Activated effector memory CD4-positive, alpha-beta T cell treated with Interleukin-2 at 50 U/mL for 16 hours (primary cell): Measurements from ENCODE around the gene GCA.

ENCODE experiments used
- DNase-seq: peaks from one replicate; pipeline ENCODE4 v3.0.0-alpha.2; 2020

The GCA gene, protein sequence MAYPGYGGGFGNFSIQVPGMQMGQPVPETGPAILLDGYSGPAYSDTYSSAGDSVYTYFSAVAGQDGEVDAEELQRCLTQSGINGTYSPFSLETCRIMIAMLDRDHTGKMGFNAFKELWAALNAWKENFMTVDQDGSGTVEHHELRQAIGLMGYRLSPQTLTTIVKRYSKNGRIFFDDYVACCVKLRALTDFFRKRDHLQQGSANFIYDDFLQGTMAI

DNA sequence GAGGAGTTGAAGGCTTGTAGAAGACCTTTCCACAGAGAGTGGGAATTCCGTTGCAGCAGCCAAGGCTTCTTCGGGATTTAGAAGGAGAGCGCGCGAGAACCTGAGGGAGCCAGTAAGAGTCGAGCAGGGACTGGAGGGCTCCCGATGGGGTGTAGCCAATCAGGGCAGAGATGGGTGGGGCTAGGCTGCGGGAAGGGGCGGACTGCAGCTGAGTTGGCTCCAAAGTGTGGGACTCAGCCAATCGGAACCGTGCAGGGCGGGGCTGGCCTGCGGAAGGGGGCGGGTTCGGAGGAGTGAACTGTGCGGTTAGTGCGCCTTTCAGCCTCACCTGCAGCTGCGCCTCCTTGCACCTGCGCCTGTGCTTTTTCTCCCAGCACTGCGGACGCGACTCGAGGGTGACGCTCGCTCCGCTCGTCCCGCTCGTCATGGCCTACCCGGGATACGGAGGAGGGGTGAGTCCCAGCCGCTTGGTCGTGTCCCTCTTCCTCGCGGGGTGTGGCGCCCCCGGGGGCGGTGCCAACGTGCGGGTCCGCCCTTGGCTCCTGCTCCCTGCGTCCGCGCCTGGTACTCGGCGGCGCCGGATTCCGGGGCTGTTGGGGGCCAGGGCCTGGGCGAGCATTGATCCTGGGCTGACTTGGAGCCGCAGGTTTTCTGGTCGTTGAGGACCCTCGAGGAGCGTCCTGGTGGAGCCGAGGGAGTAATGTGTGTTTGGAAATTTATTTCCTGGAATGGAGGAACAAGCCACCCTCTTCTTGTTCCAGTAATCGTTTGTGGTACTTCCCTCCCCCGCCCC, at the start of gene GCA:
GCA (plus strand) TSS at position 309 of the 793 bp plus-strand sequence; CDS start at position 426, 117 bp downstream.
- peak; percentile 99 for DNase-seq

DNA sequence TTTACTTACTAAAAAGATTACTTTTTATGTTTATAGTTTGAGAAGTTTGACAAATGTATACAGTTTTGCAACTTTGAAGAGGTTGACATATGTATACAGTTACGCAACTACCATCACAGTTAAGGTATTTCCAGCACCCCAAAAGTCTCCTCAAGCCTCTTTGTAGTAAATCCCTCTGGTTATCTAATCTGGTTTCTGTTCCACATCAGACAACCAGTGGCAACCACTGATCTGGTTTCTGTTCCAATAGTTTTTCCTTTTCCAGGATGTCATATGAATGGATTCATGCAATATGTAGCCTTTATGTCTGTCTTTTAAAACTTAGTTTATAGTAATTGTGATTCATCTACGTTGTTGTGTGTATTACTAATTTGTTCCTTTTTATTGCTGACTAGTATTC, 48.9 kb upstream of the GCA start:
- no peak for DNase-seq

DNA sequence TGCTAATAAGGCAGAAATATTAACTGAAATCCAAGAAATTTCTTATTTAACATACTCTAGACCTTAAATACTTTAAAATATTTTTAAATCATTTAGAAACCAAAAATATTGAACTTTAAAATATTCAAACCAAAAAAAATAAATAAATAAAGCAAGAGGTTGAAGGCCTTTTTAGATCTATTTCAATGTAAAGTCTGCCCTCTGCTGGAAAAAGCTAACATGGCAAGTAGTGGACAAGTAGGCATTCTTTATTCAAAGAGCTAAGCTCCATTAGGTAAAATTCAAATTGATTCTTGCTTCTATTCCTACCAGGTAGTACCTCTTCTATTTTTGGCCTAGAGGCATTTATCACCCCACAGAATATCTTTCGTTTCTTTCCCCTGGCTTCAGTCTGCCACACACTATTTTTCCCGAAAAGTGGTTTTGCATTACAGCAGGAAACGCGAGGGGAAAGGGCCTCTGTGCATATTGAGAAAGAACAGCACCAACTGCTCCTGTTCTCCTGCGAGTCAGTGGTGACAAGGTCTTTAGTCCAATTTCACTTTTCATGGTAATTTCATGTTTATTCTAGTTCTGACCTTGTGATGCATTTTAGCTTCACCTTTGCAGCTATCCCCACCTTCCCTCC, 45.9 kb upstream of the GCA start:
- no peak for DNase-seq

DNA sequence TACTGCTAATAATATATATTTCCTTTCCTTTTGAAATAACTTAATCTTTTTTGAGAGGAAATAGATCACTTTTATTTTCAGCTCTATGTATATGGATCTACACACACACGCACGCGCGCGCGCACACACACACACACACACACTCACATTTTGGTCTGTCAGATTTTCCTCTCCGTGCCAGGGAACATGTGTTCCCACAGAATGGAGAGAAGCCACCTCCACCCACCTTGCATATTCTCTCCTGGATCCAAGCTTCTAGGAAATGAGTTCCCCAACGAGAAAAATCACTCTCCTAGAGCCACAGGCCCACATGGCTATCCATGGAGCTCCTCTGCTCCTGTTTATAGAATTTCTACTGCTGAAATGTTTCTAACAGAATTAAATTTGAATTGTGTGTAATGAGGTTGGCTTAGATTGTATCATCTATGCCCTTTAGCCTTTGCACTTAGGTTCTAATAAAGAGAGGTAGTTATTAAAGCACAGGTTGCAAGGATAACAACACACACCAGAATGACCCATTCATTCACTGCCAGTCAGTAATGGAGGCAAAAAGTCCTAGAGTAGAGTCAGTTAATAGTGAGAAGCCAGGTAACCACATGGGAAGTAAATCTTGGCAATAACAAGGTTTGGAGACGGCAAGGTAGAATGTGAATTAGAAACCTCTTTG, 45.1 kb upstream of the GCA start:
- no peak for DNase-seq

DNA sequence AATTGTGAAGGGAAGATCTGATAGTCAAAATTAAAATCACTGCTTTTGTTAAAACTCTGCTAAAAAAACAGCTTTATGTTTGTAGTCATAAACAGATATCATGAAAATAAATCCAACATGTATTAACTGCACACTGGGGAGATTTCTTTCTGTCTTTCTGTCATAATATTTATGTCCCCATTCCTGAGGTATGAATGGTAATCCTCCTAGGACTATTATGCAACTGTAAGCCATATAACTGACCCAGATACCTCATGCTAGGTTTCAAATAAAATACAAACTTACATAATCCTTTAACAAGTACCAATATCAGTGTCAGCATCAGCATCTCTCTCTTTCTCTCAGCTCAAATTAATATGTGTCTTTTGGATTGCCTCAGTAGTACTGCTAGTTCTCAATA, 43.7 kb upstream of the GCA start:
- no peak for DNase-seq

DNA sequence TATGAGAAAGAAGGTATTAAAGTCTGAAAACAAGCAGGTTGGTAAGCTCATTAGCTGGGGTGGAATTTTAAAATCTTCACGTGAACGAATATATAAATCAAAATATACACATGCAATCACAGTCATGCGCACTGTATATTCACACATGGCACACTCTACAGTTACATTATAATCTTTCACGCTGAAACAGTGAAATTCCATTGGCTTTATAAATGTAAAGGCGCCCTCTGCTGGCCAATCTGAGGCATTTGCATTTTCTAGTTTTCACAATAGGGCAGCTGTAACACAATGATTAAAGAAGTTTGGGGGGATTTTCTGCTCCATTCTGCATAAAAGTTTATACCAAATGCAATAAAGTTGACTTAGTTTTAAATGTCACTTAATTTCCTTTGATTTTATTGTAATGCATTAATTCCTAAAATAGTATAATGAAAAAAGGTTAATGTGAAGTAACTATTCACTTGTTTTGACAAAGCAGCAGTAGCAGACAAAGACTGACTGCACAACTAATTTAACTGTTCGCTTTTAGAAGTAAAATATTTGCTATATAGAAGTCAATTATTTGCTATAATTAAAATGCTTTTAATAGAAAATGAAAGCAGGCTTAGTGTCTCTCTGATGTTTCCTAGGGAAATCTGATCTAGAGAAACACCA, 42.7 kb upstream of the GCA start:
- peak; percentile 16 for DNase-seq

DNA sequence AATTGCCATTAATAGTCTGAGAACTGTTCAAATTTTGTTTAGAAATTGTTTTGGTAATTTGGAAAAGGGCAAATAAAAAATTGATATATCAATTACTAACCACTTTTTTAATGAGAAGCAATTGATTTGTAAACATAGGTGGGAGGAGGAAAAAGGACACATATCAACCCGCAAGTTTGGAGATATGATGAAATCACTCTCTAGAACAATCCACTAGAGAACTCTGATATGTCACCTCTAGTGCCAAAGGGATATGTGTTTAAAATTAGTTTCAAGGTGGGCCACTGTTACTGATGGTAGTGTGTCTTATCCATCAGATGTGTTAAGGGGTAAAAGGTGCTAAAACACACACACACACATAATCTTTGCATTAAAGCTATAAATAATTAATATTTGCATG, 42.1 kb upstream of the GCA start:
- no peak for DNase-seq

DNA sequence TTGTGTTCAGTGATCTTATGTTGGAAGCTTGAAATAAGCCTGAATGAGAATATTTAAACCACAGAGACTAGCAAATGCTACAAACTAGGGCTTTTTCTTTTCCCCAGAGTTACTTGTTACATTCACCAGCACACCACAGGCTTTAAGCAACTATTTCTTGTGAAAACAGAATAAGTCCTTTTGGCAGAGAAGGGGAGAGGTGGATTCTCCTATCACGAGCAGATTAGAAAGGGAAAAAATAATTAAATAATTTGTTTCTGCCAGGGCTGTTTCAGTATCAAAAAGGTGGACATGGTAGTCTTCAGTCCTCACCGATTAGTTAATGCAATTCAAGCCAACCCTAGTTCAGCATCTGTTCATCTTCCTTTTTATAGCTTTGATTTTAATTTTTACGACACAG, 38.0 kb upstream of the GCA start:
- no peak for DNase-seq

DNA sequence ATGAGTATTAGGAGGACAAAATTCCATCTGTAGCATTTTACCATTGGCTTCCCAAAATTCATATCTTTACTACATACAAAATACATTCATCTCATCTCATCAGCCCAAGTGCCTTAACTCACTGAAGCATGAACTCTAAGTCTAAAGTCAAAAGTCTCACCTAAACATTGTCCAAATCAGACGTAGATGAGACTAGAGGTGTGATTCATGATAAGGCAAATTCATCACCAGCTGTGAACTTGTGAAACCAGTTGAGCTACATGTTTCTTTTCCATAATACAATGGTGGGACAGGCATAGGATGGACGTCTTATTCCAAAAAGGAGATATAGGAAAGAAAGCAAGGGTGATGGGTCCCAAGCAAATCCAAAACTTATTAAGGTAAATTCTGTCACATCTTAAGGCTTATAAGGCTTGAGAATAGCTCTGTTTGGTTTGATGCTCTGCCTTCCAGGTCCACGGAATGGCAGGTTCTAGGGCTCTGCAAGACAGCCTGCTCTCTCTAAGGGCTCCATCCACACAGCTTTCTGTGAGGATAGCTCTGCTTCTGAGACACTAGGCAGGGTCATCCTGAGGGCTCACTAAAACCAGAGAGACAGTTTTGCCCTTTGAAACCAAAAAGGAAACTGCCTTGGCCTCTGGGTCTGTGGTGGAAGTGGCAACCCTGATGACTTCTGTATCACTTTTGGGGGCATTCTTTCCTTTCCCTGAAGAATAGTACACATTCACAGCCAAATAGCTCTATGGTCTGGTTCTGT, 35.0 kb upstream of the GCA start:
- no peak for DNase-seq

DNA sequence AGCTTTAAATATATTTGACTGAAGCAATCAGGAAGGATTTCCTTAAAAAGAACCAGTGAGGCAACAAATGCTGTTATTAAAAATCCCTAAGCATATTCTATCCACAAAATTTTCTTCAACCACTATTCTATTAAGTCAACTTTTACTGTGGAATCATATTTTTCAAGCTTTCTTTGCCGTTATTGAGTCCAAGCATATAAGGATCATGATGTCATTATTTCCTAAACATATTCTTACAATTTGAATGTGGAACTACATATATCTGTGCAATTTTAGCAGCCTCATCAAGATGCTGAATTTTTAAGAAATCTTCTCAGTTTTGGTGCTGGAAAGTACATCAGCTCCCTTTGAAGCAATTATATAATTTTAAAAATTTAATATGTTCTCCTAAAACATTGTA, 31.1 kb upstream of the GCA start:
- no peak for DNase-seq

DNA sequence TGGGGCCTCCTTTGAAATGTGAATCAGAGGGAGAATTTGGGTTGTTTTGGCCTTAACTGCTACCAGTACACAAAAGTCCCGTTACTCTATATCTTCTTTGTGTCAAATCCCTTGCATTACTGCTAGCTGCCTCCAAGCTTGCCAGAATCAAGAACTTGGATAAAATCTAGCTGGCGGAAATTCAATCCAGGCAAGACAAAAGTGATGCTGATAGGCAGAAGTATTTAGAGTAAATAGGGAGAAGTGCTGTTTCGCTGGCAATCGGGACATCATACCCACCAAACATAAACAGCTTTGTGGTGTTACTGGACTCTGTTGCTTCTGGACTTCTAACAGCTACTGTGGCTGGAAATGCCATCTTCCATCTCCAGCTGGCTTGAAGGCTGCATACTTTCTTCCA, 28.0 kb upstream of the GCA start:
- no peak for DNase-seq

DNA sequence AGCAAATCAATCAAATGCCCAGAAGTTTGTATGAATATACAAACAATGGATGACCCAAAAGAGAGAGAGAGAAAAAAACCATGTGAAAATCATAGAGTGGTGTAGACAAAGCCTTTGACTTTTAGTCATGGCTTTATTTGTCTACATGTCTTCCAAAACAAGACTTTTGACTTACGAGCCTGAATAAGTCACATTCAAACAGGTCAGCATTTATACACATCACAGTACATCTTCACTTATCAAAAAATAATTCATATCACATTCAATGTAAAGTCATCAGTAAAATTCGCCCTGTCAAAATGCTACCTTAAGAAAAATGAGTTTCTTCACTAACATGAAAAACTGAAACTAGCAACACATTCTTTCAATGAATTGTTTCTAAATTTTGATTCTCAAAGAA, 27.3 kb upstream of the GCA start:
- DNase-seq: no peak

DNA sequence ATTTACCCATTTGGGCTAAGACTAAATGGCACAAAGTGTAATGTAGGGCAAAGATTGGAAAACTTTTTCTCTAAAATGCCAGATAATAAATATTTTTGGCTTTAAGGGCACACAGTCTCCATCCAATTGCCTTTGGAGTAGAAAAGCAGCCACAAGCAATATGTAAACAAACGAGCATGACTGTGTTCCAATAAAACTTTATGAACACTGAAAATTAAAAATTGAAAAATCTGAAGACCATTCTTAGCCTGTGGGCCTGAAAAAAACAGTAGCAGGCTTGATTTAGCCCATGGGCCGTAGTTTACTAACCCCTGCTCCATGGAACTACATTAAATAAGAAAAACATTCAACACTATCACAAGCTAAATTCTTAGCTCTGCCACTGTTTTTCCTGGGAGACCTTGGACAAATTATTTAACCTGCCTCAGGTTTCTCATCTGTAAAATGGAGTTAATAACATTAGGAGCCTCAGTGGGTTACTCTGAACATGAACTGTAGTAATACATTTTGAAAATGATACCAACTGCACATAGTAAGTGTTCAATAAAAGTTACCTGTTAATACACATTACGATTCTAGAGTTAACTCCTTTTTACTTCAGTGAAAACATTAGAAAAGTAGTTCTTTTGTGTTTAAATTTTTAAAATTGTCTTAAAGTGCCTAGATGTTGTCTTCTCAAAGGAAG, 26.7 kb upstream of the GCA start:
- no peak for DNase-seq

DNA sequence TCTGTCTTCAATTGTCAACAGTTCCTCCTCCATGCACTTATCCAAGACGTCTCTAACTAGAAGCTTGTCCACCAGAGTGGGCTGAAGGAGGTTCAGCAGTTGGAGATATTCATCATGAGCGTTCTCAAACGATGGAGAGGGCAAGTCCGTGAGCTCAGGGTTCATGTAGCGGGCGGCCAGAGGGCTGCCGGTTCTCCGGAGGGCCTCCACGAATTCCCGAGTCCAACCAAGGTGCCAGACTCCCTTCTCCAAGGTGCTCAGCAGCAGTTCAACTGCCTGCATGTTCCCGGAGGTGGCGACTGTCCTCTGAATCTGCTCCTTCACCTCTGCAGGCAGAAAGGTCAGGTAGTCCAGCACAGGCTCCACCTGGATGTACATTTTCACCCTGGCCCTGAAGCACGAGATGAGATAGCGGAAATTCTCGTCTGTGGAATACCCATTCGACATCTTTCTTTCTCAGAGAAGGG, 26.0 kb upstream of the GCA start:
- peak; percentile 29 for DNase-seq

DNA sequence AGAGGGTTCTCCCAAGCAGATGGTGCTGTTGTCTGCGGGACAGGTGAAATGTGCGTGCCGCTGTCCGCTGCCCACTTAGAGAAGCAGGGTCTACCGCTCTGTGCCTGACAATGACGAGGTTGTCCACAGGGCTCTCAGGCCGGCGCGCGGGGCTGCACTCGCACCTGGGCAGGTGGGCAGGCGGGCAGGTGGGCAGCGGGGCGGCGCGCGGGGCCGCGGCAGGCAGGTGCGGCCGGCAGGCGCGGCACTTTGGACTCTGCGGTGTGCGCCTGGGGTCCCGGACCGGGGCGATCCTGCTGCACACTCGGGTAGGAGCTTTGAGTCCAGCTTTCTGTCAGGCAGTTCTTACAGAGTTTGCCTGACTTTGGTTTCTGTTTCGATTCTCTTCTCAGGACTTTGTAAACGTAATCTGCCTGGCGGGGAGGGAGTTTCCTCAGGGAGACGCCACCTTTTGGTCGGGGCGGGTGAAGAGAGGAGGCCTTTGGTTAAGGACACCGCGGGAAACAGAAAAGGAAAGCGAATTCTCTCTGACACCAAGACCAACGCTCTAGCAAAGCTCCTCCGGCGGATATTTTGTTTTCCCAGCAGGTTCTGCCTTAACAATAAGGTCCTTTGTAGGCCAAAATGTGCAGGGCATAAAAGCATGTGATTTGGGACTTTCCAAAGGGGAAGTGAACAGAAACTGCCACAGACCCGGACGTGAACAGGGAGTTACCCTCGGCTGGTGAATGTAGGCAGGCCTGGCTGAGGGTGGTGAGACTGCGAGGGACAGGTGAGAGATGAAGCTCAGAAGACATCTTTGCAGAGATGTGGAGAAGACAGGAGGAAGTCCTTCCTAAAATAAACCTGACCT, 25.4 kb upstream of the GCA start, which contains the start of gene IFIH1:
IFIH1 (minus strand) TSS at position 357 of the 853 bp plus-strand sequence. CDS start 377 bp downstream, outside the sequence.
- peak; percentile 61 for DNase-seq

DNA sequence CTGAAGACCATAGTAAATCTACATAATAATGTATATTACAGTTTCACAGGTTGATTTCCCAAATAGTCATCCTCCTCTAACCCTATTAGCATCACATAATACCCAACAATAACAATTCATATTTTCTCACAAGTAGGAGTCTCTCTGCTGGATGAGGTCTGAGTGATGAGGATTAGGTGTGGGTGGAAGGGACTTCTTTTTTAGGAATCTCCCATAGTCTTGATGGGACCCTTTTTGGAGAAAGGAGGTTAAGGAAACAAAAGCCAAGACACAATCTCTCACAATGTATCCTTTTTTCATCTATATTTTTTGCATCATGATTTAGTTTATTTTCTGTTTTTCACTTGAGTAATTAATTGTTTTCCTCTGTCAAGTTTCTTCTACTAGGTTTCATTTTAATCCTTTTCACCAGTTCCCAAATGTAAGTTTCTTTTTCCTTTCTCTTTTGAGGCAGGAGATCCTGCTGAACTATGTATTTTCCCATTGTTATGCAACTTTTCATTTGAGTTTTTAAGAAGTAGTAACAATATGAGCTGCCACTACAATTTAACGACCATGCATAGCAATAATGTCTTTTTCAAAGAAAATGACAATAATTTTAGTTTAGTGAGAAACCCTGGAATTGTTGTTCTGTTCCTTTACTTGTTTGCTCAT, 22.9 kb upstream of the GCA start:
- DNase-seq: no peak

DNA sequence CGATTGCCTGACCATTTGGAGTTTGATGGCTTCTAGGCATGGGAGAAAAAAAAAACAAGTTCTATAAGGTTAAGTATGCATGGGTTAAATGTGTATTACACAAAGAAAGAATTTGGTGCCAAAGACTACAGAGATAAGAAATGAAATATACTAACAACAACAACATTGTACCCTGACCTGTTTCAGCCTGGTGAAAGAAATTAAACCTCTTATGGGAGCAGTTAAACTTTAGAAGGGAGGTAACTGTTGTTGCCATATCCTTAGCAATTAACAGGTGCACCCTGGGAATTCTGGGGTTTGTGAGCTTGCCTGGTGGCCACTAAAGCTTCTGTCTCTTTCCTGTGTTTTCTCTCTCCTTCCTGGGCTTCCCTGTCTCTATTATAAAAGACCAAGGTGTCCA, 19.0 kb upstream of the GCA start:
- no peak for DNase-seq

DNA sequence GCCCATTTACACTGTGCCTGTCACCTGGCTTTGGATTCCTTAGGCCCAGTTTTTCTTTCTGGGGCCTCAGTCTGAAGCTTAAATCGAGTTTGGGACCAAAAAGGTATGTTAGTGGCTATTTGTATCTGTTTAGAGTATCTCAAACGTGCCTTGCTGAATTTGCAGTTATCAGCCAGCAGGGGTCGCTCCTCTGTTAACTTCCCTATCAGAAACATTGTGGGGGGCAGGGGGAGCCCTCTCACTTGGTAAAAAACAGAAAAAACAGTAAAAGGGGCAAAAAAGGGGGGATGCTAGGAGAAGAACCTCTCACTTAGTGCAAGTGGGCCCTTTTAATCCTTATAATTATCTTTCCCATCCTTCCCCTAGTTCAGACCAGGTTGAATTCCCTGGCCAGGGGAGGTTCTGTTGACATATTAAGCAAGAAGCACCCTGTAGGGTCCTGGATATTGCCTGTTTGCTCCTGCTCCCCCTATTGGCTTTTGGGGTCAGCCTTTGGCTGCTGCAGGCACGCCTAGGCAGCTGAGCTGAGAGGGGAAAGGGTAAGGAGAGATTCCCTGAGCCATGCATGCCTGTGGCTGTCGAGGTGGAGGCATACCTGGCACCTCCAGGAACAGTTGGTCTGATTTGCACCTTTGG, 16.7 kb upstream of the GCA start:
- no peak for DNase-seq

DNA sequence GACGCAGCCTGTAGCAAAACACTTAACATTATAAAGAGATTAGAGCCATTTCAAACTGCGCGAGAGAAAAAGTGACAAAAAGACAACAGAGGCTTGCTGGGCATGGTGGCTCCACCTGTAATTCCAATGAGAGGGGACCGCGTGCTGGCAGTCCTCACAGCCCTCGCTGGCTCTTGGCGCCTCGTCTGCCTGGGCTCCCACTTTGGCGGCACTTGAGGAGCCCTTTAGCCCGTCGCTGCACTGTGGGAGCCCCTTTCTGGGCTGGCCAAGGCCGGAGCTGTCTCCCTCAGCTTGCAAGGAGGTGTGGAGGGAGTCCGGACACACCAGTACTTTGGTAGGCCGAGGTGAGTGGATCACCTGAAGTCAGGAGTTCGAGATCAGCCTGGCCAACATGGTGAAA, 16.1 kb upstream of the GCA start:
- no peak for DNase-seq
